ENCODE data around the gene FOXN3.
"Not testable (repeated sequence)": the region's sequence is repeated elsewhere in the genome, so short reads cannot be mapped to it uniquely, and the experiment has no call there.

The FOXN3 gene

GRCh38 chr14:89121968-89122620, 294.9 kb downstream of the FOXN3 start:
- FAIRE-seq = no peak

- FAIRE-seq = no peak
Measured at GRCh38 chr14:89117012-89117411, 300.0 kb downstream of the FOXN3 start.

- no peak for FAIRE-seq
Measured at GRCh38 chr14:89114109-89114508, 302.9 kb downstream of the FOXN3 start.

- FAIRE-seq = no peak
Measured at GRCh38 chr14:89112720-89113119, 304.3 kb downstream of the FOXN3 start.

GRCh38 chr14:89111766-89112543, 305.1 kb downstream of the FOXN3 start:
- not testable (repeated sequence) for FAIRE-seq

- FAIRE-seq = not testable (repeated sequence)
Measured at GRCh38 chr14:89111232-89111631, 305.8 kb downstream of the FOXN3 start.

- FAIRE-seq = no peak
Measured at GRCh38 chr14:89110110-89110509, 306.9 kb downstream of the FOXN3 start.

GRCh38 chr14:89108608-89109007, 308.4 kb downstream of the FOXN3 start:
- no peak for FAIRE-seq

GRCh38 chr14:89107626-89108025, 309.4 kb downstream of the FOXN3 start:
- FAIRE-seq = no peak

Data from islet of Langerhans (tissue), 1 donor.